Bone marrow (tissue), 2 donors: ENCODE measurements around the gene UFM1.
"Not testable (repeated sequence)": the region's sequence is repeated elsewhere in the genome, so short reads cannot be mapped to it uniquely, and the experiment has no call there.

Experiments
- DNase-seq, 2 donors: peaks; one replicate each; lab custom pipeline; 2025; lab: John Stamatoyannopoulos, UW

UFM1 gene

DNA sequence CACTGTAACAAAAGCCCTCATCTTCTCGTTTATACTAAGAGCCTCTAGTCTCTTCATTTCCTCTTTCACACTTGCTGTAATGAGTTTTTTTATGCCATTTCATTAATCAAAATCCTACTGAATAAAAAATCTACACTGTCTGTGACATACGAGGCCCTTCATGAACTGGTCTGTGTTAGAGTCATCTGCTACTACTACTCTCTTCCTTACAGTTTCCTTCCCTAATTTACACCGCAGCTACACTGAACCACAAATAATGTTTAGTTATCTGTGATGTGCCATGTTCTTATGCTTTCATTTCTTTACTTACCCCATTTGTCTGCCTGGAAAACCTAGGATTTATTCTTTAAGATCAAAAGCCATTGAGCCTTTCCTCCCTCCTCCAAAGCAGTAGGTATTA is 16.0 kb downstream of the UFM1 start:
- peak in 1 of 2 donors; percentile 67 for DNase-seq

GRCh38 chr13:38366954-38367645 is 17.4 kb downstream of the UFM1 start:
- no peak for DNase-seq

GRCh38 chr13:38369058-38369457 is 19.4 kb downstream of the UFM1 start:
- no peak for DNase-seq

DNA sequence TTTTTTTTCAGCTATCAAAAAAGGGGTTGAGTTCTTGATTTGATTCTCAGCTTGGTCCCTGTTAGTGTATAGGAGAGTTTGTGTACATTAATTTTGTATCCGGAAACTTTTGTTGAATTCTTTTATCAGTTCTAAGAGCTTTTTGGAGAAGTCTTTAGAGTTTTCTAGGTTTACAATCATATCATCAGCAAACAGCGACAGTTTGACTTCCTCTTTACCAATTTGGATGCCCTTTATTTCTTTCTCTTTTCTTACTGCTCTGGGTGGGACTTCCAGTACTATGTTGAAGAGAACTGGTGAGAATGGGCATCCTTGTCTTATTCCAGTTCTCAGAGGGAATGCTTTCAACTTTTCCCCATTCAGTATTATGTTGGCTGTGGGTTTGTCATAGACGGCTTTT is 20.4 kb downstream of the UFM1 start:
- DNase-seq: not testable (repeated sequence)

DNA sequence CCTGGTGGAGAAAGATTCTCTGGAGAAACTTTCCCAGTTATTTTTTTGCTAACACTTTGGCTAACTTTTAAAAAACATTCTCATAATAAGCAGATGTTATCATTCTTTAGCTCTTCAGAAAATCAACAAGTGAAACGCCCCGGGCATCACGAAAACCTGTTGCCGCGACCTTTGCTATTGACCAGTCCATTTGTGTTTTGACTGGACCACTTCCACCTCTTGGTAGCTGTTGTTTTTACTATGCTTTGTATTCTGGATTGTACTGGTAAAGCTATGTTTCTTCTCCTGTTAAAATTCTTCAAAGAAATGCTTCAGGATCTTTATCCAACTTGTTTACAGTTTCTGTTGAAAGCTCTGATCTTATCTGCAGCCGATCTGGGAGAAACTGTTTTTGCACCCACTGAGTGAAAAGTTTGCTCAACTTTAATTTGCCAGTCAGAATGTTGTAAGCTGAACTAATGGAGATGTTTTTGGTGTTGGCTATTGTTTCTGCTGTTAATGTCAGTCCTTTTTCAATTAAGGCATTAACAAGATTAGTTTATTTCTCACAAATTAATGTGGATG is 23.3 kb downstream of the UFM1 start:
- no peak for DNase-seq

GRCh38 chr13:38376546-38376945 is 26.9 kb downstream of the UFM1 start:
- DNase-seq: no peak

- DNase-seq: no peak
Measured at GRCh38 chr13:38381890-38382289, 32.2 kb downstream of the UFM1 start.

DNA sequence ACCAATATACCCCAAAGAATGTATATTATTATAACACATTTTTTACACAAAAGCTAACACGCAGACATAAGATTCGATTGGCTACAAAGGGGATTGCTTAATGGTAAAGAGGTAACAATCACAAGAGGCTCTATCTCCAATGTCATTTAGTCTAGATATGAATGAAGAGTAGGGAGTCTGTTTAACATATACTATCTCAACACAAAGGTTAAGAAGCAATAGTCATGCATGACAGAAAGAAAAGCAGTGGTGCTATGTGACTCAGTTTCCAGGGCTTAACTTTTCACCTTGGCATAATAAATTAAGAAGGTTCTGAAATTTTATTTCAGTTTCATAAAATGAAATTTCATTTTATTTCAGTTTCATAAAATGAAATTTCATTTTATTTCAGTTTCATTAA is 33.3 kb downstream of the UFM1 start:
- DNase-seq: no peak

DNA sequence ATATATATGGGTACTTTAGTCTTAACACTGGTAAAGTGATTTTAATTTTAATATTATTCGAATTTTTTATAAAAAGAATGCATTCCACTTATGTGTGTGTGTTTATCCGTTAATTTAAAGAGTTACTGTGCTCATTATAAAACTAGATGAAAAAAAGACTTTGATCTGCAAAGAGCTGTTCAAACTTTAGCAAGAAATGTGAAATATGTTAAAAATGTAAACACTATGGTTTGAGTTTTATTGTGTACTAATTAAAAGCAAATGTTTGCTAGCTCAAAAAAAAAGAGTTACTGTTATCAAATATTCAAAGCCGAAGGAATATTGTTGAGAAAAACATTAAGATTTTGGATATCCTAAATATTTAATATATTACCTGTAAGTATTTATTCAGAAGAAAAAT is 34.5 kb downstream of the UFM1 start:
- DNase-seq: no peak

GRCh38 chr13:38385153-38385891 is 35.7 kb downstream of the UFM1 start:
- no peak for DNase-seq

GRCh38 chr13:38386421-38386820 is 36.8 kb downstream of the UFM1 start:
- no peak for DNase-seq

DNA sequence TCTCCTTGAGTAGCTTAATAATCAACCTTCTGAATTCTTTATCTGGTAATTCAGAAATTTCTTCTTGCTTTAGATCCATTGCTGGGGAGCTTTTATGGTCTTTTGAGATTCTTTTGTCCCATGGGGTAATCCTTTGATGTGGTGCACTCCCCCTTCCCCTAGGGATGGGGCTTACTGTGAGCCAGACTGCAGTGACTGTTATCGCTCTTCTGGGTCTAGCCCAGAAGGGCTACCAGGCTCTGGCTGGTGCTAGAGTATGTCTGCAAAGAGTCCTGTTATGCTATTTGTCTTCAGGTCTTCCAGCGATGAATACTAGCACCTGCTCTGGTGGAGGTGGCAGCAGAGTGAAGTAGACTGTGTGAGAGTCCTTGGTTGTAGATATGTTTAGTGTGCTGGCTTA is 41.7 kb downstream of the UFM1 start:
- no peak for DNase-seq

DNA sequence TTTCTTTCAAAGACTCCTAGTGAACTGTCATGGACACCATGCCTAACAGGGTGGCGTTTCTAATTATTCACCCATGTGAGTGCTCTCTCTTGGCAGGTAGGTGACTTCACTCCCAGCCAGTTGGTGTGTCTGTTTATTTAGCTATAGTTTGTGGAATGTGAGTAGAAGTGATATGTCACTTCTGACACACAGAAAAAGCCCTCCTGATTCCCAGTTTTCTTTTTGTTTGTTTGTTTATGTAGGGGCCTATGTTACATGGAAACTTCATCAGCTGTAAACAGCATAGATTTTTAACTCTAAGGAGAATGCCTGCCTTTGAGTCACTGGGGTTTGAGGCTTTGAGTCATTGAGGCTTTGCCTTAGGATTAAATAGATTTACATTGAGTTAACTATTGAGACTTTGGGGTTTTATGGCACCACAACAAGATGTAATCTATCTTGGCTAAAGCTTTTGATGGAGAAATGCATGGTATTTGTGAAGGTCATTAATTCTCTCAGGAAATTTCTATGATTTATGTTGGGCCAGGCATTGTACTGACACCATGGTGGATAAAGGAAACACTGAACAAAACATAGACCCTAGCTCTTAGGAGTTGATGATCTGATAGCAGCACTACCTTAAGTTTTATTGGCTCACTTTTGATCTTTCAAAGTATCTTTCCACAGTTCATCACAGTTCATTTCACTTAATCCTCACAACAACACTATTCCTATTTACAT is 45.3 kb downstream of the UFM1 start:
- no peak for DNase-seq

- no peak for DNase-seq
Measured at GRCh38 chr13:38395497-38395788, 45.8 kb downstream of the UFM1 start.

- DNase-seq: no peak
Measured at GRCh38 chr13:38398711-38399493, 49.3 kb downstream of the UFM1 start.

DNA sequence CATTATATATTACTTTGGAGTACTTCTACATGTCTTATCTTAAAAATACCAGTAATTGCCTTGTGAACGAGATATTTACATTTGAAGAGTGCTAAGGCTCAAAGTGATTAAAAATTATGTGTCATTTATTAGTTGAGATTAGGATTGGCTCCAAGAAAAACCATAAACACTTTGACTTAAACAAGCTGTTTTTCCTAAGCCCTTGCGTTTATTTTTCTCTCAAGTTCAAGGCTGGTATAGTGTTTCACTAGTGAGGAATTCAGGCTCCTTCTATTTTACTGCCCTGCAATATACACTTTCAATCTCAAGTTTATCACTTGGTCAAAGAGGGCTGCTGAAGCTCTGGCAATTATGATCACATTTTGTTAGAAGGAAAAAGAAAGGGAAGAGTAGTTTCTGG is 49.9 kb downstream of the UFM1 start:
- DNase-seq: no peak

DNA sequence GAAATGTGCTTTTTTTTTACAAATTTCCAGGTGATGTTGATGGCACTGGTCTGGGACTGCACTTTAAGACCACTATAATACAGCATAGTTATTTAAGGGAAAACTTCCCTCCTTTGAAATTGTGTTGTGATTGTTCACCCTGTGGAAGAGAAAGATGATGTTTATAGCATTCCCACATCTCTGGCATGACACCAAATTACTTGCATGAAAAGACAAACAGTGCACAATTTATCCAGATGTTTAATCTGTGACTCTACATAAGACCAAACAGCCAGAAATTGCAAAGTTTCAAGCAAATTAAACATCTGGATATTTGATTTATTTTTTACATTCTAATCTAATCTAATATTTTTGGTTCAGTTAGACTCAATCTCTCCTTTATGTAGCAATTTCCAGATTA is 51.6 kb downstream of the UFM1 start:
- no peak for DNase-seq

DNA sequence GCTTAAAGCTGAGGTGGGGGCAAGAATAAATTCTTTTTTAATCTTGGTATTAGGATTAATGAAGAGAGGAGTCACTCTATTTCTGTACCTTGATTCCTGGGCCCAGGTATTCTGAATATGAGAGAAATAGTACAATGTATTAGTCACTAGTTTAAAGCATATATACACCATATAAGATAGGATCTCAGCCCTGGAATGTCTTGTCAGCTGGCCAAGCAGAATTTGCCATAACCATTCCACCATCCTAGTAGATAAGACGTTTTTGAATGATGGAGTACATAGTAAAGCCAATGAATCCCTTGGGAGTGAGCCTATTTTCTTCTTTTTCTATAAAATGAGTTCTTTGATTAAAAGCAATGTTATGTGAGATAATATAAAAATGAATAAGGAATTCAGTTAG is 55.6 kb downstream of the UFM1 start:
- DNase-seq: no peak

DNA sequence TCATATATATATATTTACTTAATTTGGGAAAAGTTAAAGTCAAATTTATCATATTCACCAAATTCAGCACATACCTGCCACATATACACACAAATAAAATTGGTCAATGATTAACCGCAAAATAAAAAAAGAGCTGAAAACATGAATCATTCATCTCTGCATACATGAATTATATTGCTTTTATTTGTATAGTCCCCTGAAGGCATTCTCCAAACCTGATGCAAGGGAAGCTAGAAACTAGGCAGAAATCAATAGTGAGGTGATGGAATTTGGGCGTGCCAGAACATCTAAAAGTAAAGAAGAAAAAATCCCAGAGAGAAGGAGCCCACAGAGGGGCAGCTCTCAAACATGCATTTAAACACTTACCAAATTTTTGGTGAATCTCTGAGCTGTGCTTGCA is 60.1 kb downstream of the UFM1 start:
- no peak for DNase-seq

- DNase-seq: no peak
Measured at GRCh38 chr13:38412266-38412665, 62.6 kb downstream of the UFM1 start.
